ENCODE measurements around the gene ZNF45. TPM values are rescaled to one million over a fixed set of nuclear protein-coding genes. Genes with fewer than 3 reads are reported as not detected.
A peak's percentile ranks its signal among the peaks of the same experiment; 100 is the strongest.
"Not testable (repeated sequence)": the region's sequence is repeated elsewhere in the genome, so short reads cannot be mapped to it uniquely, and the experiment has no call there.

ZNF45 gene
- polyA plus RNA-seq (ENCODE audit: insufficient read length in 3 of 3) = 10 to 100 TPM; 25.6 to 30.9 (median 29.0) TPM

GRCh38 chr19:43934985-43935708 lies at the start of gene ZNF45:
Gene ZNF45, minus strand, starts transcription at chr19:43935282. Its CDS starts 13,097 bp downstream, at chr19:43922185.
- DNase-seq (ENCODE audit: low read depth in 3 of 3, low spot score in 2 of 3) = peak; percentile 83 to 91 (median 90)

DNA sequence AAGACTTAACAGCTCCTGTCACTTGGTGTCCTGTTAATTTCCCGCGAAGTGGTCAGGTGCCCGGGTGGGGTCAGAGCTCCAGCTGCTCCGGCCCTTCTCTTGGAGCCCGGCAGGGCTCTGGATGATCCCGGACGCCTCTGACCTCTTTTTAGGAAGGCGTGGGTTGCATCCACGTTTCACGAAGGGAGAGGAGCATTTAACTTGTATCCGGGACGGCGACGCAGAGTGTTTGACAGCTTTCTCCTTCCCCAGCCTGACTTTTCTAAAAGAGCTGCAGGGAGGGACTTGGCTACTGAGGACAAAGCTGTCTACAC lies 49.6 kb upstream of the ZNF45 start:
- no peak for DNase-seq (ENCODE audit: low read depth in 3 of 3, low spot score in 2 of 3)

DNA sequence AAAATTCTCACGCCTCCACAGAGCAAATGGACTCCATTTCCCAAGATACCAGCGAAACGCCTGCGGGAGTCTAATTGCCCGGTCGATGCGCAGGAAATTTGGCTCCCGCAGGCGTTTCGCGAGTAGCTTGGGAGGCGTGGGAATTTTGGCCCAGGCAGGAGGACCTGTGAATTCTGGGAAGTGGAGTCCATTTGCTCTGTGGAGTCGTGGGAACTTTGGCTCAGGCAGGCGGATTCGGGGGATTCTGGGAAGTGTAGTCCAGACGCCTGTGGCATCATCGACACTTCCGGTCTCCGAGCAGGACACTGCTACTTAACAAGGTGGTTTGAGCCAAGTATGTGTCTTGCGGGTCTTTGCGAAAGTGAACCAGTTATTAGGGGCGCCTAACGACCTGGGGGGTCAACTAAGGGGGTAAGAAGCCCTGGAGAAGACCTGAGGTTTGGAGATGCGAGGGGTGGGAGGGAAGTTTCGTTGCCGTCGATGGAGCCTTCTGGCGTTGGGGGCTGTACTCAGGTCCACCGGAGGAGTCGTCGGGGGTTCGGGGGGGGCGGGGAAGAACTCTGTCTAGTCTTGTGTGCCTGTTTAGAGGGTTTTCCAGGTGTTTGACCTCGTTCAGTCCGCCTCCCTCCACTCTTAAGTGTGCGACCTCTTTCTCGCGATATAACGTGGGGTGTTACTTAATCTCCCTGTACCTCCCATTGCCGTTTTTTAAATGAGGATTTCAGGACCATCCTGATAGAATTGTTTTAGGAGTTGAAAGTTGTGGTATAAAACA lies 49.0 kb upstream of the ZNF45 start, which contains the start of gene ZNF155:
Gene ZNF155, plus strand, starts transcription at position 277 of the 775 bp plus-strand sequence. CDS start 4,356 bp downstream, outside the sequence.
- peak; percentile 91 to 93 (median 92) for DNase-seq (ENCODE audit: low read depth in 3 of 3, low spot score in 2 of 3)

- no peak for DNase-seq (ENCODE audit: low read depth in 3 of 3, low spot score in 2 of 3)
These were observed 48.4 kb upstream of the ZNF45 start for GRCh38 chr19:43983544-43983911.

GRCh38 chr19:43976732-43977131 lies 41.6 kb upstream of the ZNF45 start:
- DNase-seq (ENCODE audit: low read depth in 3 of 3, low spot score in 2 of 3) = no peak

GRCh38 chr19:43966079-43966694 lies 31.1 kb upstream of the ZNF45 start:
- no peak for DNase-seq (ENCODE audit: low read depth in 3 of 3, low spot score in 2 of 3)

DNA sequence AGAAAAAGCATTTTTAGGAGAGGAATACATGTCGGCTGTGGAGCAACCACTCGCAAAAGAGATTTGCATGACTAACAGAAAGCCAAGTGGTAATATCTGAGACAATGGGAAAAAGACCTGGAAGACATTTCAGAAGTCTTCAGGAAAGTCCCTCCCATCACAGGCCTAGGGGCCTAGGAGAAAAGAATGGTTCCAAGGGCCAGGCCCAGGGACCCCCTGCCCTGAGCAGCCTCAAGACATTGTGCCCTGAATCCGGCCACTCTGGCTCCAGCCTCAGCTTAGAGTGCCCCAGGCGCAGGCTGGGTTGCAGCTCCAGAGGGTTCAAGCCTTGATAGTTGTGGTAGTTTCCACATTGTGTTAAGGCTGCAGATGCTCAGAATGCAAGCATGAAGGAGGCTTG lies 25.3 kb upstream of the ZNF45 start:
- DNase-seq (ENCODE audit: low read depth in 3 of 3, low spot score in 2 of 3) = no peak

DNA sequence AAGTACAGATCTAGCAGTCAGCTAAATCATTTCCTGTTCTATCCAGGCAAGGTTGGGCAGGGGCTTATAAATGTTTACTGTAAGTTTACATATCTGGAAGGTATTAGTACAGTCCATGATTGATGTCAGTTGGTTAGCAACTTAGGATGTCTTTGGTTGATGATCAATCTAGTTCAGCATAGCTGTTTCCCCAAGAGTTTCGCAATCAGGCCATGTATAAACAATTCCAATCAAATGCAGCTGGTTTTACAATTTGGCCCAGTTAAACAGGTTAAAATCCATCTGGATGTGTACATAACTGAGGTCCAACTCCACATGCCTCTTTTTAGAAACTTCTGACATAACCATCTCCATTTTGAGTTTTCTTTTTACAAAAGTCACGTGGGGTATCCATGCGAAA lies 22.8 kb upstream of the ZNF45 start:
- DNase-seq (ENCODE audit: low read depth in 3 of 3, low spot score in 2 of 3) = no peak

GRCh38 chr19:43956827-43957226 lies 21.7 kb upstream of the ZNF45 start:
- DNase-seq (ENCODE audit: low read depth in 3 of 3, low spot score in 2 of 3) = no peak

DNA sequence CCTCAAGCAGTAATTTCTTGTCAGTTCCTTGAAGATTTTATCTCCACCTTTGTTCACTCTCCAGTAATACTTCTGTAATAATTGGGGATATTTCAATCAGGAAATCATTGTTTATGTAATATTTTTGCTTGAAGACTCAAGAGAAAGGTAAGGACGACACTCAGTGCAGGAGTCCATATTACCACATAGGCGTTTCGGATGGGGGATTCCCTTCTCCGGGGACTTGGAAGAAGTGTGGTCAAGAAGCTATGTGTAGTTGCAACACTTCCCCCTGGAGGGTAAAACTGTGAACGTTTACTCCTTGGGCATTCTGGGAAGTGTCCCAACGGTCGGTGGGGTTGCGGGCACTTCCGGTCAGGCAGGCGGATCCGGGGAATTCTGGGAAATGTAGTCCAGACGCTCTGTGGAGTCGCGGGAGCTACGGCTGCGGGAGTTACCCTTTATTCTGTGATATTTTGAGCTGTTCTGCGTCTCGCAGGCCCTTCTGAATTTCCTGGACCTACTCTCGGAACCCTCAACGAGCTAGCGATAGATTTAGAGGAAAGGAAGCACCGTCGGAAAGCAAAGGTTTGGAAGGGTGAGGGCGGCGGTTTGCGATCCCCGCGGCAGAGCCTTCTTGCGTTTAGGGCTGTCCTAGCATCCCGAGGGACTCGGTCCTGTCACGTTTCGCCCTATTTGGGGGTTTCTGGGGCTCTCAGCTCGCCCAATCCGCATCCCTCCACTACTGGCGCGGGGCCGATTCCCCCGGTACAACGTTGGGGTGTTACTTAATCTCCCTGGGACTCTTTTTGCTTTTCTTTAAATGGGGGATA lies 16.0 kb upstream of the ZNF45 start, which contains the start of gene ZNF221:
Gene ZNF221, plus strand, starts transcription at position 395 of the 812 bp plus-strand sequence. CDS start 11,499 bp downstream, outside the sequence.
- DNase-seq (ENCODE audit: low read depth in 3 of 3, low spot score in 2 of 3) = peak; percentile 90 to 94 (median 92)

- not testable (repeated sequence) for DNase-seq (ENCODE audit: low read depth in 3 of 3, low spot score in 2 of 3)
These were observed 14.7 kb upstream of the ZNF45 start for GRCh38 chr19:43949803-43950202.

GRCh38 chr19:43947412-43947811 lies 12.3 kb upstream of the ZNF45 start:
- not testable (repeated sequence) for DNase-seq (ENCODE audit: low read depth in 3 of 3, low spot score in 2 of 3)

DNA sequence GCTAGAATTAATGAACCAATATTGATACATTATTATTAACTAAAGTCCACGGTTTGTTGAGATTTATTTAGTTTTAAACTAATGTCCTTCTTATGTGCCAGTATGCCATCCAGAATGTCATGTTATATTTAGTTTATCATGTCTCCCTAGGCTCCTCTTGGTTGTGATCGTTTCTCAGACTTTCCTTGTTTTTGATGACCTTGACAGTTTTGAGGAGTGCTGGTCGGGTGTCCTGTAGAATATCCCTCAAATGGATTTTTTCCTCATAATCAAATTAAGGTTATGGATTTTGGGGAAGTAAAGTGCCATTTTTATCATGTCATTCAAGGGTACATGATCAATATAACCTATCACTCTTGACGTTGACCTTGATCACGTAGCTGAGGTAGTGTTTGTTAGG lies 6.1 kb upstream of the ZNF45 start:
- DNase-seq (ENCODE audit: low read depth in 3 of 3, low spot score in 2 of 3) = no peak

- DNase-seq (ENCODE audit: low read depth in 3 of 3, low spot score in 2 of 3) = no peak
These were observed 5.6 kb upstream of the ZNF45 start for GRCh38 chr19:43940719-43941118.

GRCh38 chr19:43939557-43940260 lies 4.6 kb upstream of the ZNF45 start:
- DNase-seq (ENCODE audit: low read depth in 3 of 3, low spot score in 2 of 3) = no peak

- DNase-seq (ENCODE audit: low read depth in 3 of 3, low spot score in 2 of 3) = no peak
These were observed 1.1 kb upstream of the ZNF45 start for GRCh38 chr19:43936188-43936587.

DNA sequence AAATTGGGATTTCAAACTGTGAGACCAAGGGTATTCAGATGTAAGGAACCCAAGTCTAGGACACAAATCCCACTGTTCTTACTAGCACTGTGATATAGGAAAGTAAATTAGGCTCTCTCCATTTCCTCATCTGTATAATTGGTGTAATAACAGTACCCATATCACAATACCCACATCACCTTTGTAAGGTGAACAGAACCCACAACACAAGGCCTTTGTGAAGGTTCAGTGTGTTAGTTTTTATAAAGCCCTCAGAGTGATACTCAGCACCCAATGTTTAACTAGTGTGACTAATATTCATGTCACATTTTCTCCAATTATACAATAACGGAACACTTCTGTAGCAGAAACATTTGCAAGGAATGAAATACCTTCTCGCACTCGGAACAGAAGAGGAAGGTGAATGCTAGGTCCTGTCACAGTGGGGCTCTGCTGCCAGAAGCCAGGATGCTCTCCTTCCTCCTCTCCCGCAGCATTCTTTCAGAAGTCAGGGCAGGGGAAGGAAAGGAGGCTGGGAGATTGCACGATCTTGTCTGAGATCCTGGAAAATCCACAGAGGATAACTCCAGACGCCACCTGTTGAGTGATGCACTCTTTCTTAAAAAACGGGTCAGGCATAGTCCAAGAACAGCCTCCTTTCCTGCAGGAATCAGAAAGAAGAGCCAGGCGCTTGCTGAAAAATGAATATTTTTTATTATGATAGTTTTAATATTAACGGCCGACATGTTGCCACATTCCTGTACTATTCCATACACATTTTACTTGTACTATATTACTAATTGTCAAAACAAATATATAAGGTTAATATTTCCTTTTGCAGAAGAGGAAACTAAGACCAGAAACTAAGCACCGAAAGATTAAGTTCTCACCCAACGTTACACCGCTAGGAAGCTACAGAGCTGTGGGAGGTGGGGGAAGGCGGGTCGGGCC lies 762 bp downstream of the ZNF45 start:
- DNase-seq (ENCODE audit: low read depth in 3 of 3, low spot score in 2 of 3) = no peak

DNA sequence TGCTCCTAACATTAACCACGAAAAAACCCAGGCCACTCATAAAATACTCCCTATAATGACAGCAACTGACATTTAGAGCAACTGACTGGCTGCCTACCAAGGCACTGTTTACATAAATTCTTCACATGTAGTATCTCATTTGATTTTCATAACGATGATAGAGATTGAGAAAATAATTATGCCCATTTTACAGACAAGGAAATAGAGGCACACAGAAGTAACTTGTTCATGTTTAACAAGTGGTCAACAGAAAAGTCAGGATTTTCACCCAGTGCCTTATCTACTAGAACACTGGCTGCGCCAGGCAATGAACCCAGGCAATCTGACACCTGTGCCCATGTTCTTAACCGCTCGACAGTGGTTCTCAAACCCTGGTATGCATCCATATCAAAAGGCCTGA lies 6.3 kb downstream of the ZNF45 start:
- no peak for DNase-seq (ENCODE audit: low read depth in 3 of 3, low spot score in 2 of 3)

- DNase-seq (ENCODE audit: low read depth in 3 of 3, low spot score in 2 of 3) = no peak
These were observed 11.2 kb downstream of the ZNF45 start for GRCh38 chr19:43923875-43924274.
